ENCODE data around the gene BRK1.

BRK1 gene

DNA sequence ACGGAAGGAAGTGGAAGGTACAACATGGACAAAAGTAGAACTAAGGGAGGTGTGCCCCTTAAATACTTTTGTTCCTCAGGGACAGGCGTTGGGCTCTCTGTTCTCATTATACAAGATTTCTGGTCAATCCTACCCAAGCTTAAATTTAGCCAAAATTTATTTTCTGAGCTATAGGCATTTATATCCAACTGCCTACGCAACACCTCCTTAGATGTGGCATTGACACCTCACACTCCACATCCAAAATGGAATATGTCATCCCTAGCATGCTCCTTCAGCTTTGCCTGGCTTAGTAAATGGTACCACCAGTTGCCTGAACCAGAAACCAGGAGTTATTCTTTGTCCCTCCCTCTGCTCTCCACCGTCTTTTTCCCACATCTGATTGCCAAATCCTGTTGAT, 33.6 kb upstream of the BRK1 start:
- no peak for TF ChIP-seq ZNF2 (tag by site-specific recombination; IDR thresholded peaks at IDR 0.05)
- H3K36me3 ChIP-seq (ENCODE audit: control insufficient read depth in 2 of 2, insufficient read depth in 1 of 2, low read length in 2 of 2), result peaks cover 87 to 90% of the 10 kb centered on the region in 2 experiments
- no peak overlapping the region for H3K27ac ChIP-seq (ENCODE audit: extremely low read depth, low read depth, low read length)
- H3K9me3 ChIP-seq (ENCODE audit: control insufficient read depth, insufficient read depth, low read depth, low read length), result no peaks in the 10 kb centered on the region
- no peak overlapping the region for H3K4me3 ChIP-seq (ENCODE audit: low read depth, low read length)
- ChIA-PET POLR2A (no interaction called here), CTCF (no interaction called here)
- no peaks in the 10 kb centered on the region for H3K4me1 ChIP-seq (ENCODE audit: control insufficient read depth, insufficient read depth, low read length)

DNA sequence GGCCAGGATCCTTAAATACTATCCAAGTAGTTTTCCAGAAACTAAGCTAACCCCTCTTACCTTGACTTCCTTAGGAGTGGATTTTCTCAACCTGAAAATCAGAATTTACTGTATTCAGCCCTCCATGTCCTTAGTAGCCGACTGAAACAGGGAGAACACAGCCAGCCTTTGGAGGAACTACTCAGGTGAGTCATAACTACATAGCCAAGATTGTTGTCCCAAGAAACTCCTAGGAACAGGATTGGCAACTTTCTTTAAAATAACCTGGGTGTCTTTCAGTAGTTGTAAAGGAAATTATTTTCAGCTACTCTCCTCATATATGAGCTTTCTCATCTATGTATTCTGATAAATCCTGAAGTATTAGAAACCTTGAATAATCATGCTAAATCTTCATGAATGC, 29.7 kb upstream of the BRK1 start:
- TF ChIP-seq HOXC10 (CRISPR knock-in tag; IDR thresholded peaks at IDR 0.05), result no peak
- TF ChIP-seq, protein P1, sequence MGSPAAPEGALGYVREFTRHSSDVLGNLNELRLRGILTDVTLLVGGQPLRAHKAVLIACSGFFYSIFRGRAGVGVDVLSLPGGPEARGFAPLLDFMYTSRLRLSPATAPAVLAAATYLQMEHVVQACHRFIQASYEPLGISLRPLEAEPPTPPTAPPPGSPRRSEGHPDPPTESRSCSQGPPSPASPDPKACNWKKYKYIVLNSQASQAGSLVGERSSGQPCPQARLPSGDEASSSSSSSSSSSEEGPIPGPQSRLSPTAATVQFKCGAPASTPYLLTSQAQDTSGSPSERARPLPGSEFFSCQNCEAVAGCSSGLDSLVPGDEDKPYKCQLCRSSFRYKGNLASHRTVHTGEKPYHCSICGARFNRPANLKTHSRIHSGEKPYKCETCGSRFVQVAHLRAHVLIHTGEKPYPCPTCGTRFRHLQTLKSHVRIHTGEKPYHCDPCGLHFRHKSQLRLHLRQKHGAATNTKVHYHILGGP (tag by site-specific recombination; IDR thresholded peaks at IDR 0.05), result no peak
- no peak for TF ChIP-seq ZNF335 (tag by site-specific recombination; conservative IDR thresholded peaks at IDR 0.05)
- no peak for TF ChIP-seq FEZF1 (tag by site-specific recombination; IDR thresholded peaks at IDR 0.05)
- TF ChIP-seq ZNF394 (tag by site-specific recombination; IDR thresholded peaks at IDR 0.05; ENCODE audit: borderline replicate concordance), result no peak
- TF ChIP-seq ZNF24 (tag by site-specific recombination; IDR thresholded peaks at IDR 0.05), result no peak
- TF ChIP-seq ZSCAN30 (tag by site-specific recombination; IDR thresholded peaks at IDR 0.05), result no peak
- no peak for TF ChIP-seq ZBTB1 (tag by site-specific recombination; IDR thresholded peaks at IDR 0.05)
- no peak for TF ChIP-seq YY1 (tag by site-specific recombination; IDR thresholded peaks at IDR 0.05)
- TF ChIP-seq ZNF202 (tag by site-specific recombination; IDR thresholded peaks at IDR 0.05; ENCODE audit: borderline replicate concordance), result no peak
- no peaks in the 10 kb centered on the region for H3K4me1 ChIP-seq (ENCODE audit: control insufficient read depth, insufficient read depth, low read length)
- ChIA-PET CTCF (no interaction called here), POLR2A (no interaction called here)
- H3K4me3 ChIP-seq (ENCODE audit: low read depth, low read length), result no peak overlapping the region
- H3K27ac ChIP-seq (ENCODE audit: extremely low read depth, low read depth, low read length), result no peak overlapping the region
- peaks cover 80 to 90% of the 10 kb centered on the region in 2 experiments for H3K36me3 ChIP-seq (ENCODE audit: control insufficient read depth in 2 of 2, insufficient read depth in 1 of 2, low read length in 2 of 2)
- H3K9me3 ChIP-seq (ENCODE audit: control insufficient read depth, insufficient read depth, low read depth, low read length), result no peaks in the 10 kb centered on the region

DNA sequence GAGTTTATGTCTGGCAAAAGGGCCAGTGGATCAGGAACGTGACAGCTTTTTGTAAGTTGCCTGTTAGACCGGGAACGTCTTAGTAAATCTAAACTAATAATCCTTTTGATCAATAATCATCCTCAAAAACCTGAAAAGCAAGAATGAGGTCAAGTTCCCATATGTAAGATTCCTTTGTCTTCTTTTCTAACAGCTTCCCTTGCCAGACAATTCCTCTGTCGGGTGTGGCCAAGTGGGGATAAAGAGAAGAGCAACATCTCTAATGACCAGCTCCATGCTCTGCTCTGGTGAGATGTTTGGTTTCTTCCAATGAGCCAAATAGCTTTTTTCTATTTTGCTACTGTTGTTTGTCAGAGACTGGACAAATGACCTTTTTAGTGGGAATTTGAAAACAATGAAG, 27.2 kb upstream of the BRK1 start:
- no peak overlapping the region for H3K27ac ChIP-seq (ENCODE audit: extremely low read depth, low read depth, low read length)
- POLR2A ChIA-PET, result no interaction called here
- peaks cover 68 to 82% of the 10 kb centered on the region in 2 experiments for H3K36me3 ChIP-seq (ENCODE audit: control insufficient read depth in 2 of 2, insufficient read depth in 1 of 2, low read length in 2 of 2)
- no peak overlapping the region for H3K4me3 ChIP-seq (ENCODE audit: low read depth, low read length)
- no peaks in the 10 kb centered on the region for H3K4me1 ChIP-seq (ENCODE audit: control insufficient read depth, insufficient read depth, low read length)
- CTCF ChIA-PET, result interaction anchor here (0.8 kb wide), 1 partner anchor 137 kb away, joined by 4 read pairs; no protein-coding TSS in a partner anchor
- H3K9me3 ChIP-seq (ENCODE audit: control insufficient read depth, insufficient read depth, low read depth, low read length), result no peaks in the 10 kb centered on the region
- TF ChIP-seq ZNF658 (tag by site-specific recombination; IDR thresholded peaks at IDR 0.05) (no peak), ZNF174 (tag by site-specific recombination; IDR thresholded peaks at IDR 0.05) (no peak), ZNF747 (tag by site-specific recombination; IDR thresholded peaks at IDR 0.05) (no peak), ZNF404 (tag by site-specific recombination; IDR thresholded peaks at IDR 0.05) (no peak), ZNF202 (tag by site-specific recombination; IDR thresholded peaks at IDR 0.05; ENCODE audit: borderline replicate concordance) (no peak), ZNF629 (tag by site-specific recombination; IDR thresholded peaks at IDR 0.05) (no peak), ZNF830 (tag by site-specific recombination; IDR thresholded peaks at IDR 0.05; ENCODE audit: low read depth) (no peak)
- TF ChIP-seq, protein P2, sequence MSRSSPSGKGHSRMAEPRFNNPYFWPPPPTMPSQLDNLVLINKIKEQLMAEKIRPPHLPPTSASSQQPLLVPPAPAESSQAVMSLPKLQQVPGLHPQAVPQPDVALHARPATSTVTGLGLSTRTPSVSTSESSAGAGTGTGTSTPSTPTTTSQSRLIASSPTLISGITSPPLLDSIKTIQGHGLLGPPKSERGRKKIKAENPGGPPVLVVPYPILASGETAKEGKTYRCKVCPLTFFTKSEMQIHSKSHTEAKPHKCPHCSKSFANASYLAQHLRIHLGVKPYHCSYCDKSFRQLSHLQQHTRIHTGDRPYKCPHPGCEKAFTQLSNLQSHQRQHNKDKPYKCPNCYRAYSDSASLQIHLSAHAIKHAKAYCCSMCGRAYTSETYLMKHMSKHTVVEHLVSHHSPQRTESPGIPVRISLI (tag by site-specific recombination; IDR thresholded peaks at IDR 0.05), result no peak
- TF ChIP-seq, protein P3, sequence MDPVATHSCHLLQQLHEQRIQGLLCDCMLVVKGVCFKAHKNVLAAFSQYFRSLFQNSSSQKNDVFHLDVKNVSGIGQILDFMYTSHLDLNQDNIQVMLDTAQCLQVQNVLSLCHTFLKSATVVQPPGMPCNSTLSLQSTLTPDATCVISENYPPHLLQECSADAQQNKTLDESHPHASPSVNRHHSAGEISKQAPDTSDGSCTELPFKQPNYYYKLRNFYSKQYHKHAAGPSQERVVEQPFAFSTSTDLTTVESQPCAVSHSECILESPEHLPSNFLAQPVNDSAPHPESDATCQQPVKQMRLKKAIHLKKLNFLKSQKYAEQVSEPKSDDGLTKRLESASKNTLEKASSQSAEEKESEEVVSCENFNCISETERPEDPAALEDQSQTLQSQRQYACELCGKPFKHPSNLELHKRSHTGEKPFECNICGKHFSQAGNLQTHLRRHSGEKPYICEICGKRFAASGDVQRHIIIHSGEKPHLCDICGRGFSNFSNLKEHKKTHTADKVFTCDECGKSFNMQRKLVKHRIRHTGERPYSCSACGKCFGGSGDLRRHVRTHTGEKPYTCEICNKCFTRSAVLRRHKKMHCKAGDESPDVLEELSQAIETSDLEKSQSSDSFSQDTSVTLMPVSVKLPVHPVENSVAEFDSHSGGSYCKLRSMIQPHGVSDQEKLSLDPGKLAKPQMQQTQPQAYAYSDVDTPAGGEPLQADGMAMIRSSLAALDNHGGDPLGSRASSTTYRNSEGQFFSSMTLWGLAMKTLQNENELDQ (tag by site-specific recombination; IDR thresholded peaks at IDR 0.05; ENCODE audit: low read depth), result no peak

Data from HEK293 (cell line).